ENCODE measurements around the gene NTN1. TPM values are rescaled to one million over a fixed set of nuclear protein-coding genes. Genes with fewer than 3 reads are reported as not detected.

The NTN1 gene
- total RNA-seq, 3 donors from 2014 or later (not counting 1 experiment from before 2014, with no cell fraction given): 0.12 to 0.15 (median 0.14) TPM

- Mint-ChIP-seq H3K9me3 (no peaks in the 10 kb centered on the region), H3K4me3 (no peak overlapping the region), H3K27ac (no peak overlapping the region), H3K27me3 (ENCODE audit: low read depth in 2 of 2) (no peaks in the 10 kb centered on the region), H3K4me1 (no peaks in the 10 kb centered on the region), H3K36me3 (no peaks in the 10 kb centered on the region)
- Histone ChIP-seq H3K27me3 (ENCODE audit: control insufficient read depth, insufficient read depth, low read length) (peaks cover 6% of the 10 kb centered on the region), H3K9me3 (ENCODE audit: control insufficient read depth, insufficient read depth, low read length) (no peaks in the 10 kb centered on the region), H3K36me3 (ENCODE audit: control insufficient read depth, insufficient read depth, low read length) (no peaks in the 10 kb centered on the region), H3K27ac (ENCODE audit: low read length) (no peak overlapping the region), H3K4me1 (ENCODE audit: control insufficient read depth, insufficient read depth, low read length) (no peaks in the 10 kb centered on the region), H3K4me3 (ENCODE audit: low read length) (no peak overlapping the region)
- ATAC-seq (no peak), DNase-seq (no peak)
- WGBS (ENCODE audit: insufficient coverage): 77% methylated on average over 15 of the region's 15 CpGs
- TF ChIP-seq, protein P1, sequence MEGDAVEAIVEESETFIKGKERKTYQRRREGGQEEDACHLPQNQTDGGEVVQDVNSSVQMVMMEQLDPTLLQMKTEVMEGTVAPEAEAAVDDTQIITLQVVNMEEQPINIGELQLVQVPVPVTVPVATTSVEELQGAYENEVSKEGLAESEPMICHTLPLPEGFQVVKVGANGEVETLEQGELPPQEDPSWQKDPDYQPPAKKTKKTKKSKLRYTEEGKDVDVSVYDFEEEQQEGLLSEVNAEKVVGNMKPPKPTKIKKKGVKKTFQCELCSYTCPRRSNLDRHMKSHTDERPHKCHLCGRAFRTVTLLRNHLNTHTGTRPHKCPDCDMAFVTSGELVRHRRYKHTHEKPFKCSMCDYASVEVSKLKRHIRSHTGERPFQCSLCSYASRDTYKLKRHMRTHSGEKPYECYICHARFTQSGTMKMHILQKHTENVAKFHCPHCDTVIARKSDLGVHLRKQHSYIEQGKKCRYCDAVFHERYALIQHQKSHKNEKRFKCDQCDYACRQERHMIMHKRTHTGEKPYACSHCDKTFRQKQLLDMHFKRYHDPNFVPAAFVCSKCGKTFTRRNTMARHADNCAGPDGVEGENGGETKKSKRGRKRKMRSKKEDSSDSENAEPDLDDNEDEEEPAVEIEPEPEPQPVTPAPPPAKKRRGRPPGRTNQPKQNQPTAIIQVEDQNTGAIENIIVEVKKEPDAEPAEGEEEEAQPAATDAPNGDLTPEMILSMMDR (IDR thresholded peaks at IDR 0.05): no peak
- intact Hi-C loops (cut with micrococcal nuclease): no loop called here
Observed at GRCh38 chr17:9230346-9230745, 209.0 kb downstream of the NTN1 start.

DNA sequence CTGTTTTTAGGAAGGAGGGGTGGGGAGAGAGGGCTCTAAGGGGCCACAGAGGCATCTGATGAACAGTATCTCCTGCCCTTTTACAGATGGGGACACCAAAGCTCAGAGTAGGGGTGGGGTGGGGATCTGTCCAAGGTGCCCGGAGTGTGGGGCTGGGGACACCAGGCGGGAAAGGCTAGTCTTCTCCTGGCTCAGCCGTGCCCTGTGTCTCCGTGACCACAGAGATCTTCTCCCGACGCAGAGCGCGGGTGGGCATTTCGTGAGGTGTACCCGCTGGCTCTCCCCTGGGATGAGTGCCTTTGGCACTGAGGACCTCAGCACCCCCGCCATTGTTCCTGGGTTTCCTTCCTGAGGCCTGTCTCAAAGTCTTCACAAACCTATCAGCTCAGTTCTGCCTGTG, 209.6 kb downstream of the NTN1 start:
- H3K4me3 Mint-ChIP-seq: no peak overlapping the region
- H3K9me3 Mint-ChIP-seq: no peaks in the 10 kb centered on the region
- no peaks in the 10 kb centered on the region for H3K9me3 ChIP-seq (ENCODE audit: control insufficient read depth, insufficient read depth, low read length)
- no peaks in the 10 kb centered on the region for H3K36me3 Mint-ChIP-seq
- TF ChIP-seq, protein P1 (IDR thresholded peaks at IDR 0.05): no peak
- no peak overlapping the region for H3K27ac Mint-ChIP-seq
- intact Hi-C loops (cut with micrococcal nuclease): no loop called here
- no peak for ATAC-seq
- 92% methylated on average over 11 of the region's 11 CpGs for WGBS (ENCODE audit: insufficient coverage)
- H3K27me3 Mint-ChIP-seq (ENCODE audit: low read depth in 2 of 2): no peaks in the 10 kb centered on the region
- no peaks in the 10 kb centered on the region for H3K4me1 Mint-ChIP-seq
- peaks cover 6% of the 10 kb centered on the region for H3K27me3 ChIP-seq (ENCODE audit: control insufficient read depth, insufficient read depth, low read length)
- no peak overlapping the region for H3K27ac ChIP-seq (ENCODE audit: low read length)
- DNase-seq: no peak
- no peaks in the 10 kb centered on the region for H3K4me1 ChIP-seq (ENCODE audit: control insufficient read depth, insufficient read depth, low read length)
- H3K4me3 ChIP-seq (ENCODE audit: low read length): no peak overlapping the region
- H3K36me3 ChIP-seq (ENCODE audit: control insufficient read depth, insufficient read depth, low read length): no peaks in the 10 kb centered on the region

DNA sequence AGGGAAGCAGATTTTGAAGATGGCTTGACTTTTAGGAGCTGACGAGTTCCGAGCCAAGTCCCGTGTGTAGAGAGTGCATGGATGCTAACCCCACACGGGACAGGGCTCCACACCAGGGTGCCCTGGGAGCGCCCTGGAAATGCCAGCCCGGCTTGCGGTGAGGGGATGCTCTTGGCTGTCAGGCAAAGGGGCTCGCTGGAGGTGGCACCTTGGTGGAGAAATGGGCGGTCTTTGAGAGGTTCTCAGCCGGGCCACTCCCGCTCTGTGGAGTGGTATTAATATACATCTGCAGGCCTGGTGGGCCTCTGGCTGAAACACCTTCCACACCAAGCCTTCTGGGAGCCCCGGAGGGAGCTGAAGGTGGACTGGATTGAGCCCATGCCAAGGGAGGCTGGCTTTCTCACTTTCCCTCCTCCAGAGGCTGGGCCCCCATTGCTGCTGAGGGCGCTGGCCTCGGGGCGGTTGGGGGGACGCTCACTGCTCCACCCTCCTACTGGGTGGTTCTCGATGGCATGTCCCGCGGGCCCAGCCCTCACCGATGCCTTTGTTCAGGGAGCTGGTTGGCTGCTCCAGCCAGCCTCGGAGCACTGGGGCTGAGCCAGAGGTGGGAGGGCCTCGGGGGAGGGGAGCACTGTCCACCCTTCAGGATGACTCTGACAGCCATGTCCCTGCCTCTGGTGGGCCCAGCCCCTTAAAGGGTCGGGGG, 210.3 kb downstream of the NTN1 start:
- H3K4me3 ChIP-seq (ENCODE audit: low read length): no peak overlapping the region
- H3K9me3 Mint-ChIP-seq: no peaks in the 10 kb centered on the region
- TF ChIP-seq, protein P1 (IDR thresholded peaks at IDR 0.05): no peak
- H3K4me1 ChIP-seq (ENCODE audit: control insufficient read depth, insufficient read depth, low read length): no peaks in the 10 kb centered on the region
- no peaks in the 10 kb centered on the region for H3K4me1 Mint-ChIP-seq
- no peaks in the 10 kb centered on the region for H3K36me3 Mint-ChIP-seq
- 92% methylated on average over 23 of the region's 23 CpGs for WGBS (ENCODE audit: insufficient coverage)
- peaks cover 6% of the 10 kb centered on the region for H3K27me3 ChIP-seq (ENCODE audit: control insufficient read depth, insufficient read depth, low read length)
- intact Hi-C loops (cut with micrococcal nuclease): no loop called here
- ATAC-seq: no peak
- no peak overlapping the region for H3K27ac Mint-ChIP-seq
- DNase-seq: no peak
- H3K27me3 Mint-ChIP-seq (ENCODE audit: low read depth in 2 of 2): no peaks in the 10 kb centered on the region
- no peak overlapping the region for H3K27ac ChIP-seq (ENCODE audit: low read length)
- H3K9me3 ChIP-seq (ENCODE audit: control insufficient read depth, insufficient read depth, low read length): no peaks in the 10 kb centered on the region
- H3K36me3 ChIP-seq (ENCODE audit: control insufficient read depth, insufficient read depth, low read length): no peaks in the 10 kb centered on the region
- H3K4me3 Mint-ChIP-seq: no peak overlapping the region

DNA sequence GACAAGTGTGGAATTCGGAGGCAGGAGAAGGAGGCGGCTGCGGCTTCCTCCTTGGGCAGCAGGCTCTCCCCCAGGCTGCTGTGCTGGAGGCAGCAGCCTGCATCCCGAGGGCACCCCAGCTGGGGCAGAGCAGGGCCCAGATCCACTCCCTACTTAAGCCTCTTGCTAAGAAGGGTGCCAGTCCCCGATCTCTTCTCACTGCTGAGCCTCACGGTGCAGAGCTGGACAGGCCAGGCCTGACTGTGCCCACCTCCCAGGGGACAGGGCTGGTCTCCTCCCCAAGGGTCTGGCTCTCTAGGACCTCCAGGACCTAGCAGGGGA, 210.8 kb downstream of the NTN1 start:
- Histone ChIP-seq H3K9me3 (ENCODE audit: control insufficient read depth, insufficient read depth, low read length) (no peaks in the 10 kb centered on the region), H3K36me3 (ENCODE audit: control insufficient read depth, insufficient read depth, low read length) (no peaks in the 10 kb centered on the region), H3K4me1 (ENCODE audit: control insufficient read depth, insufficient read depth, low read length) (no peaks in the 10 kb centered on the region), H3K27me3 (ENCODE audit: control insufficient read depth, insufficient read depth, low read length) (peaks cover 6% of the 10 kb centered on the region), H3K27ac (ENCODE audit: low read length) (no peak overlapping the region), H3K4me3 (ENCODE audit: low read length) (no peak overlapping the region)
- no peak for DNase-seq
- no peaks in the 10 kb centered on the region for H3K4me1 Mint-ChIP-seq
- intact Hi-C loops (cut with micrococcal nuclease): no loop called here
- no peak for ATAC-seq
- no peak overlapping the region for H3K27ac Mint-ChIP-seq
- WGBS (ENCODE audit: insufficient coverage): 81% methylated on average over 6 of the region's 6 CpGs
- TF ChIP-seq, protein P1 (IDR thresholded peaks at IDR 0.05): no peak
- H3K9me3 Mint-ChIP-seq: no peaks in the 10 kb centered on the region
- H3K27me3 Mint-ChIP-seq (ENCODE audit: low read depth in 2 of 2): no peaks in the 10 kb centered on the region
- H3K4me3 Mint-ChIP-seq: no peak overlapping the region
- no peaks in the 10 kb centered on the region for H3K36me3 Mint-ChIP-seq

Measured in natural killer cell (primary cell).